ENCODE measurements around the gene DMD. TPM values are rescaled to one million over a fixed set of nuclear protein-coding genes. Genes with fewer than 3 reads are reported as not detected.

The DMD gene
- total RNA-seq, 2 experiments from 2014 or later, result 0.20 to 0.47 TPM

DNA sequence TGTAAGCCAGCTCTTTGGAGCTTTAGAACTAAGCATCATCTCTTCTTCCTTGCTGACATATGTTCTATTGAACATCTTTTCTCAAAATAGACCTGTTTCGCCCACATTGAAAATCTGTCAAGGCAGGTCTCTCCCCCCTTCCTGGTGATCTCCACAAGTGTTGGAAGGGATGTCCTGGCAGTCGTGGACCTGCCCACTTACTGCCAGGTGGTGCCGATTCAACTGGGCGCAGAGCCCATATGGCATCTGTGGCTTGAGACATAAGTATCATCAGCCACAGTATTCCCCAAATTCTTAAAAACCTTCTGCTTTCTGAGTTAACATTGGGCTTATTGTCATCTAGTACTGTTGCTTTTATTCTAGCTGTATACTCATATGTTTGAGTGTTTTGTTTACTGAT lies 1170.2 kb downstream of the DMD start:
- TF ChIP-seq, protein P1, sequence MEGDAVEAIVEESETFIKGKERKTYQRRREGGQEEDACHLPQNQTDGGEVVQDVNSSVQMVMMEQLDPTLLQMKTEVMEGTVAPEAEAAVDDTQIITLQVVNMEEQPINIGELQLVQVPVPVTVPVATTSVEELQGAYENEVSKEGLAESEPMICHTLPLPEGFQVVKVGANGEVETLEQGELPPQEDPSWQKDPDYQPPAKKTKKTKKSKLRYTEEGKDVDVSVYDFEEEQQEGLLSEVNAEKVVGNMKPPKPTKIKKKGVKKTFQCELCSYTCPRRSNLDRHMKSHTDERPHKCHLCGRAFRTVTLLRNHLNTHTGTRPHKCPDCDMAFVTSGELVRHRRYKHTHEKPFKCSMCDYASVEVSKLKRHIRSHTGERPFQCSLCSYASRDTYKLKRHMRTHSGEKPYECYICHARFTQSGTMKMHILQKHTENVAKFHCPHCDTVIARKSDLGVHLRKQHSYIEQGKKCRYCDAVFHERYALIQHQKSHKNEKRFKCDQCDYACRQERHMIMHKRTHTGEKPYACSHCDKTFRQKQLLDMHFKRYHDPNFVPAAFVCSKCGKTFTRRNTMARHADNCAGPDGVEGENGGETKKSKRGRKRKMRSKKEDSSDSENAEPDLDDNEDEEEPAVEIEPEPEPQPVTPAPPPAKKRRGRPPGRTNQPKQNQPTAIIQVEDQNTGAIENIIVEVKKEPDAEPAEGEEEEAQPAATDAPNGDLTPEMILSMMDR (IDR thresholded peaks at IDR 0.05), result no peak
- ChIA-PET CTCF (no interaction called here), POLR2A (no interaction called here)
- H3K27ac ChIP-seq (ENCODE audit: low read depth in 1 of 2, low read length in 2 of 2), result no peak overlapping the region
- Mint-ChIP-seq H3K27ac (no peak overlapping the region), H3K9me3 (no peaks in the 10 kb centered on the region), H3K4me1 (ENCODE audit: low read depth) (no peaks in the 10 kb centered on the region), H3K36me3 (ENCODE audit: low read depth) (no peaks in the 10 kb centered on the region), H3K27me3 (no peaks in the 10 kb centered on the region), H3K4me3 (no peak overlapping the region)
- no peaks in the 10 kb centered on the region for H3K9me3 ChIP-seq (ENCODE audit: control insufficient read depth in 1 of 2, insufficient read depth in 1 of 2, low read length in 2 of 2)
- no peak overlapping the region for H3K4me3 ChIP-seq (ENCODE audit: low read length)
- no peaks in the 10 kb centered on the region for H3K4me1 ChIP-seq (ENCODE audit: insufficient read depth, low read length)
- no peaks in the 10 kb centered on the region for H3K36me3 ChIP-seq (ENCODE audit: insufficient read depth, low read length)
- DNase-seq, result no peak
- no peaks in the 10 kb centered on the region for H3K27me3 ChIP-seq (ENCODE audit: control insufficient read depth in 1 of 2, insufficient read depth in 2 of 2, low read length in 2 of 2)
- intact Hi-C loops (cut with DNase I, micrococcal nuclease), result no loop called here
- ATAC-seq (ENCODE audit: poor library complexity), result no peak

DNA sequence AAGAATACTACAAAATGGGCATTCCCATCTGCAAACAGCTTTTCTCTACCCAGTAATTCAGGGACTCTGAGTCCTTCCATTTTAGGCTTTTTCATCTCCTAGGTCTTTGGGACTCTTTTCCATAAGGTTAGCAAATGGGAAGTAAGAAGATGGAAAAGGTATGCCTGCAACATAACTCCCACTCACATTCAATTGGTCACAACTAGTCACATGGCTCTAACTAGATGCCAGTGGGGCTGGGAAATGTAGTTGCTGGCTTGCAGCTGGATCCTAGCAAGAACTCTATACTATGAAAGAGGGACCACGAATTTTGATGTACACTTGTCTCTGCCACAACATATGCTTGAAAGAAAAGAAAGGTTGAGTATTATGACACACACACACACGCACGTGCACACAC lies 1184.6 kb downstream of the DMD start:
- ATAC-seq (ENCODE audit: poor library complexity) (no peak), DNase-seq (no peak)
- Mint-ChIP-seq H3K4me1 (ENCODE audit: low read depth) (no peaks in the 10 kb centered on the region), H3K4me3 (no peak overlapping the region), H3K36me3 (ENCODE audit: low read depth) (no peaks in the 10 kb centered on the region), H3K27ac (no peak overlapping the region), H3K9me3 (no peaks in the 10 kb centered on the region), H3K27me3 (no peaks in the 10 kb centered on the region)
- Histone ChIP-seq H3K27me3 (ENCODE audit: control insufficient read depth in 1 of 2, insufficient read depth in 2 of 2, low read length in 2 of 2) (no peaks in the 10 kb centered on the region), H3K4me1 (ENCODE audit: insufficient read depth, low read length) (no peaks in the 10 kb centered on the region), H3K4me3 (ENCODE audit: low read length) (no peak overlapping the region), H3K36me3 (ENCODE audit: insufficient read depth, low read length) (no peaks in the 10 kb centered on the region), H3K27ac (ENCODE audit: low read depth in 1 of 2, low read length in 2 of 2) (no peak overlapping the region), H3K9me3 (ENCODE audit: control insufficient read depth in 1 of 2, insufficient read depth in 1 of 2, low read length in 2 of 2) (peaks cover 0 to 4% of the 10 kb centered on the region in 2 experiments)
- intact Hi-C loops (cut with DNase I, micrococcal nuclease), result no loop called here
- TF ChIP-seq, protein P1 (IDR thresholded peaks at IDR 0.05), result no peak
- POLR2A ChIA-PET, result no interaction called here
- CTCF ChIA-PET, result no interaction called here

- Histone ChIP-seq H3K27me3 (ENCODE audit: control insufficient read depth in 1 of 2, insufficient read depth in 2 of 2, low read length in 2 of 2) (no peaks in the 10 kb centered on the region), H3K27ac (ENCODE audit: low read depth in 1 of 2, low read length in 2 of 2) (no peak overlapping the region), H3K36me3 (ENCODE audit: insufficient read depth, low read length) (no peaks in the 10 kb centered on the region), H3K9me3 (ENCODE audit: control insufficient read depth in 1 of 2, insufficient read depth in 1 of 2, low read length in 2 of 2) (peaks cover 0 to 4% of the 10 kb centered on the region in 2 experiments), H3K4me1 (ENCODE audit: insufficient read depth, low read length) (no peaks in the 10 kb centered on the region), H3K4me3 (ENCODE audit: low read length) (no peak overlapping the region)
- DNase-seq, result no peak
- POLR2A ChIA-PET, result no interaction called here
- H3K4me3 Mint-ChIP-seq, result no peak overlapping the region
- TF ChIP-seq, protein P1 (IDR thresholded peaks at IDR 0.05), result no peak
- H3K4me1 Mint-ChIP-seq (ENCODE audit: low read depth), result no peaks in the 10 kb centered on the region
- H3K27me3 Mint-ChIP-seq, result no peaks in the 10 kb centered on the region
- CTCF ChIA-PET, result no interaction called here
- ATAC-seq (ENCODE audit: poor library complexity), result no peak
- no peak overlapping the region for H3K27ac Mint-ChIP-seq
- intact Hi-C loops (cut with DNase I, micrococcal nuclease), result no loop called here
- no peaks in the 10 kb centered on the region for H3K9me3 Mint-ChIP-seq
- H3K36me3 Mint-ChIP-seq (ENCODE audit: low read depth), result no peaks in the 10 kb centered on the region
Measured at GRCh38 chrX:32024072-32024471, 1187.3 kb downstream of the DMD start.

Data from CD4-positive, alpha-beta T cell (primary cell).